Measurements from ENCODE around the gene LRRC26.

Gene LRRC26

DNA sequence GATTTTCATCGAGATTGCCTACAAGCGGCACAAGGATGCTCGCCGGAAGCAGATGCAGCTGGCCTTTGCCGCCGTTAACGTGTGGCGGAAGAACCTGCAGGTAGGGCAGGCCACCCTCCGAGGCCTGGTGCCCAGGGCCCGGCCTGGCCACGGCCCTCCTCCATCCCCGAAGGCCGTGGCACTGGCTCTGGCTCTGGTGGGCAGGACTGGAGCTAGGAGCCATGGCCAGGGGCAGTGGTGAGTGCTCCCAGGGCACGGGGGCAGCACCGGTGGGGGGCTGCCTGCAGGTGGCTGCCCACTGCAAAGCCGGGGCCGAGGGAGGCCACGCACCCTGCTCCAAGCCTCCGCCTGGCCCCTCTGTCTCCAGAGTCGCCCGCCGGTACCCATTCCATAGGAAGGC, 6.0 kb downstream of the LRRC26 start:
- ChIA-PET POLR2A (no interaction called here), CTCF (no interaction called here)
- DNase-seq (ENCODE audit: extremely low spot score), result no peak
- TF ChIP-seq BHLHE40 (IDR thresholded peaks at IDR 0.05; ENCODE audit: borderline replicate concordance) (no peak), TARDBP (IDR thresholded peaks at IDR 0.05) (no peak), FOXK2 (IDR thresholded peaks at IDR 0.05) (no peak)

DNA sequence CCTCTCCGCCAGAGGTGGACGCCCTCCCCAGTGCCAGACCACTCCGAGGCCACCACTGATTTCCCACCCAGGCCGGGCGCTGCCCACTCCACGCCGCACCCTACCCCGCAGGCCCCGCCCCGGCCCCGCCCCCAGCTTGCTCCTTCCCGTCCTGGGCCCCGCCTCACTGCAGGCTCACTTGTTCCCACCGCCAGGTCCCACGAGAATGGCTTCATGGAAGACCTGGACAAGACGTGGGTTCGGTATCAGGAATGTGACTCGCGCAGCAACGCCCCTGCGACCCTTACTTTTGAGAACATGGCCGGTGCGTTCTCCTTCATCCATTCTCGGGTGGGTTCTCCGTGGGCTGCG, 6.5 kb downstream of the LRRC26 start:
- TF ChIP-seq ELF4 (IDR thresholded peaks at IDR 0.05), result no peak
- TF ChIP-seq SUZ12 (IDR thresholded peaks at IDR 0.05), result no peak
- no peak for TF ChIP-seq ZNF384 (IDR thresholded peaks at IDR 0.05)
- no peak for TF ChIP-seq FOXA1 (IDR thresholded peaks at IDR 0.05)
- TF ChIP-seq SP1 (IDR thresholded peaks at IDR 0.05), result no peak
- no peak for TF ChIP-seq TARDBP (IDR thresholded peaks at IDR 0.05)
- TF ChIP-seq CTBP1 (IDR thresholded peaks at IDR 0.05; ENCODE audit: borderline replicate concordance), result no peak
- TF ChIP-seq, protein P1, sequence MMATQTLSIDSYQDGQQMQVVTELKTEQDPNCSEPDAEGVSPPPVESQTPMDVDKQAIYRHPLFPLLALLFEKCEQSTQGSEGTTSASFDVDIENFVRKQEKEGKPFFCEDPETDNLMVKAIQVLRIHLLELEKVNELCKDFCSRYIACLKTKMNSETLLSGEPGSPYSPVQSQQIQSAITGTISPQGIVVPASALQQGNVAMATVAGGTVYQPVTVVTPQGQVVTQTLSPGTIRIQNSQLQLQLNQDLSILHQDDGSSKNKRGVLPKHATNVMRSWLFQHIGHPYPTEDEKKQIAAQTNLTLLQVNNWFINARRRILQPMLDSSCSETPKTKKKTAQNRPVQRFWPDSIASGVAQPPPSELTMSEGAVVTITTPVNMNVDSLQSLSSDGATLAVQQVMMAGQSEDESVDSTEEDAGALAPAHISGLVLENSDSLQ (IDR thresholded peaks at IDR 0.05), result no peak
- TF ChIP-seq BHLHE40 (IDR thresholded peaks at IDR 0.05; ENCODE audit: borderline replicate concordance), result no peak
- TF ChIP-seq L3MBTL2 (conservative IDR thresholded peaks at IDR 0.05), result no peak
- no peak for TF ChIP-seq LEF1 (IDR thresholded peaks at IDR 0.05; ENCODE audit: borderline replicate concordance)
- TF ChIP-seq ARNT (IDR thresholded peaks at IDR 0.05), result no peak
- TF ChIP-seq FOXK2 (IDR thresholded peaks at IDR 0.05), result no peak
- CTCF ChIA-PET, result no interaction called here
- no peak for DNase-seq (ENCODE audit: extremely low spot score)
- POLR2A ChIA-PET, result interaction anchor here (0.9 kb wide), 1 partner anchor 34 kb away, joined by 4 read pairs; no protein-coding TSS in a partner anchor

DNA sequence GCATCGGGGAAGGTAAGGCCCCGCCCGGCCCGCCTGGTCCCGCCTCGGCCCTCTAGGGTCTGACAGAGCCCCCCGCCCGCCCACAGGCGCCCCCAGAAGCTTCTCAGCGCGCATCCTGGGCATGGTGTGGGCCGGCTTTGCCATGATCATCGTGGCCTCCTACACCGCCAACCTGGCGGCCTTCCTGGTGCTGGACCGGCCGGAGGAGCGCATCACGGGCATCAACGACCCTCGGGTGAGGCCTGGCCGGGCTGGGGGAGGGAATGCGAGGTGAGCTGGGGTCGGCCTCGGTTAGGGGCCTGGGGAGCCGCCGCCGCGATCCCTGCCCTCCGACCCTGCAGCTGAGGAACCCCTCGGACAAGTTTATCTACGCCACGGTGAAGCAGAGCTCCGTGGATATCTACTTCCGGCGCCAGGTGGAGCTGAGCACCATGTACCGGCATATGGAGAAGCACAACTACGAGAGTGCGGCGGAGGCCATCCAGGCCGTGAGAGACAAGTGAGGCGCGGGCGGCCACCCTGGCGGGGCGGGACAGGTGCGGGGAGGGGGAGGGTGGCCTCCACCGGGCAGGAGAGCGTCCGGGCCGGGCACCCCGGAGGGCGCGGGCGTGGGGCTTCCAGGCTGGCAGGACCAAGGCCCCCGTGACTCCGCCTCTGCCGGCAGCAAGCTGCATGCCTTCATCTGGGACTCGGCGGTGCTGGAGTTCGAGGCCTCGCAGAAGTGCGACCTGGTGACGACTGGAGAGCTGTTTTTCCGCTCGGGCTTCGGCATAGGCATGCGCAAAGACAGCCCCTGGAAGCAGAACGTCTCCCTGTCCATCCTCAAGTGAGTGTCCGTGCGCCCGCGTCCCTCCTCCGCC, 7.1 kb downstream of the LRRC26 start:
- CTCF ChIA-PET, result no interaction called here
- TF ChIP-seq LEF1 (IDR thresholded peaks at IDR 0.05; ENCODE audit: borderline replicate concordance), result no peak
- TF ChIP-seq FOXA1 (IDR thresholded peaks at IDR 0.05), result no peak
- TF ChIP-seq ELF4 (IDR thresholded peaks at IDR 0.05), result no peak
- no peak for TF ChIP-seq ZNF384 (IDR thresholded peaks at IDR 0.05)
- no peak for TF ChIP-seq FOXM1 (IDR thresholded peaks at IDR 0.05; ENCODE audit: borderline replicate concordance)
- TF ChIP-seq NFRKB (IDR thresholded peaks at IDR 0.05), result no peak
- TF ChIP-seq SP1 (IDR thresholded peaks at IDR 0.05), result no peak
- POLR2A ChIA-PET, result interaction anchor here (0.9 kb wide), 1 partner anchor 33 kb away, joined by 4 read pairs; no protein-coding TSS in a partner anchor
- DNase-seq (ENCODE audit: extremely low spot score), result no peak

DNA sequence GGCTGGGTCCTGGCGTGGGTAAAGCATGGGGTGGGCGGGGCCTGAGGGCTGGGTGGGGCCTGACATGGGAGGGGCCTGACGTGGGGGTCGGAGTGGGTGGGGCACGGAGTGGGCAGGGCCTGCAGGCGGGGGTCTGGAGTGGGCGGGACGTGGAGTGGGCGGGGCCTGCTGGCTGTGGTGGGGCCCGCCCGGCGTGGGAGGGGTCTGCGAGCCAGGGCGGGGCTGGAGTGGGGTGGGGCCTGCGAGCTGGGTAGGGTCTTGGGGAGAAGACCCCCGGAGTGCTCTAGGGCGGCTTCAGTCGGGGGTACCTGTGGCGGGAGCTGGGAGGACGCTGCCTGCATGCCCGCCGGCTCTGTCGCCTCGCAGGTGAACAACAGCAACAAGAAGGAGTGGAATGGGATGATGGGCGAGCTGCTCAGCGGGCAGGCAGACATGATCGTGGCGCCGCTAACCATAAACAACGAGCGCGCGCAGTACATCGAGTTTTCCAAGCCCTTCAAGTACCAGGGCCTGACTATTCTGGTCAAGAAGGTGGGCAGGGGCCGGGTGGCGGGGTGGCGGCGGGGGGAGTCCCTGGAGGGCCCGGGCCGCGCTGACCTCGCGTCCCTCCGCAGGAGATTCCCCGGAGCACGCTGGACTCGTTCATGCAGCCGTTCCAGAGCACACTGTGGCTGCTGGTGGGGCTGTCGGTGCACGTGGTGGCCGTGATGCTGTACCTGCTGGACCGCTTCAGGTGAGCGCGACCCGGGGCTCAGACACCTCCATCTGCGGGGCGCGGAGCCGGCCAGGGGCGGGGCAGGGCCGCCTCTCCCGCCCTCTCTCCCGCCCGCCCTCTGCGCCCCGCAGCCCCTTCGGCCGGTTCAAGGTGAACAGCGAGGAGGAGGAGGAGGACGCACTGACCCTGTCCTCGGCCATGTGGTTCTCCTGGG, 8.0 kb downstream of the LRRC26 start:
- DNase-seq (ENCODE audit: extremely low spot score), result peak; percentile 66
- POLR2A ChIA-PET, result no interaction called here
- CTCF ChIA-PET, result no interaction called here
- TF ChIP-seq ZNF384 (IDR thresholded peaks at IDR 0.05) (no peak), LEF1 (IDR thresholded peaks at IDR 0.05; ENCODE audit: borderline replicate concordance) (no peak), SUZ12 (IDR thresholded peaks at IDR 0.05) (no peak), BHLHE40 (IDR thresholded peaks at IDR 0.05; ENCODE audit: borderline replicate concordance) (no peak), FOXM1 (IDR thresholded peaks at IDR 0.05; ENCODE audit: borderline replicate concordance) (no peak), CTBP1 (IDR thresholded peaks at IDR 0.05; ENCODE audit: borderline replicate concordance) (no peak), TARDBP (IDR thresholded peaks at IDR 0.05) (no peak), ELF4 (IDR thresholded peaks at IDR 0.05) (no peak), HDGF (IDR thresholded peaks at IDR 0.05; ENCODE audit: borderline replicate concordance) (no peak), ARNT (IDR thresholded peaks at IDR 0.05) (no peak), FOXK2 (IDR thresholded peaks at IDR 0.05) (no peak), FOXA1 (IDR thresholded peaks at IDR 0.05) (no peak), L3MBTL2 (conservative IDR thresholded peaks at IDR 0.05) (no peak), NFRKB (IDR thresholded peaks at IDR 0.05) (no peak), SP1 (IDR thresholded peaks at IDR 0.05) (no peak)
- TF ChIP-seq, protein P1 (IDR thresholded peaks at IDR 0.05), result no peak

DNA sequence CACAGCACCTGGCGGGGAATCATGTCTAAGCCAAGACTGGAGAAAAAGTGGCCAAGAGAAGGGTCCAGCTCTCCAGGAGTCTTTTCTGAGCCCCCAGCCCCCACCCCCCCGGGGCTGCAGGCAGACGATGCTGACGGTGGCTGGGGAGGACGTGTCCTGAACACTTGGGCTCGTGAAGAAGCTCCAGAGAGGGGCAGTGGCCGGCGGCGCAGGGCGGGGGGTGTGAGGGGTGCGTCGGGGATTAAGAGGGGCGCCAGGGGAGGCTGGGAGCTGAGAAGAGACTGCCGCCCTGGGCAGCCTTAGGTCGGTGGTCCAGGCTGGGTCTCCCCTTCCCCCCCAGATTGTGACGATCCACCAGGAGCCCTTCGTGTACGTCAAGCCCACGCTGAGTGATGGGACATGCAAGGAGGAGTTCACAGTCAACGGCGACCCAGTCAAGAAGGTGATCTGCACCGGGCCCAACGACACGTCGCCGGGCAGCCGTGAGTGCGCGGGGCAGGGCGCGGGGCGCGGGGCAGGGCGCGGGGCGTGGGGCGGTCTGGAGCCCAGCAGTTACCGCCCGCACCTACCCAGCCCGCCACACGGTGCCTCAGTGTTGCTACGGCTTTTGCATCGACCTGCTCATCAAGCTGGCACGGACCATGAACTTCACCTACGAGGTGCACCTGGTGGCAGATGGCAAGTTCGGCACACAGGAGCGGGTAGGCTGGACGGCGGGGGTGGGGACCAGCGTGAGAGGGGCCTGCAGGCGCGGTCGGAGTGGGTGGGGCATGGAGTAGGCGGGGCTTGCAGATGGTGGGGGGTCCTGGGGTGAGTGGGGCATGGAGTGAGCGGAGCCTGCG, 8.9 kb downstream of the LRRC26 start:
- ChIA-PET POLR2A (no interaction called here), CTCF (no interaction called here)
- DNase-seq (ENCODE audit: extremely low spot score), result no peak
- TF ChIP-seq NFRKB (IDR thresholded peaks at IDR 0.05), result no peak
- TF ChIP-seq, protein P1 (IDR thresholded peaks at IDR 0.05), result no peak
- TF ChIP-seq CTBP1 (IDR thresholded peaks at IDR 0.05; ENCODE audit: borderline replicate concordance), result no peak
- TF ChIP-seq LEF1 (IDR thresholded peaks at IDR 0.05; ENCODE audit: borderline replicate concordance), result no peak
- no peak for TF ChIP-seq FOXA1 (IDR thresholded peaks at IDR 0.05)
- TF ChIP-seq FOXK2 (IDR thresholded peaks at IDR 0.05), result no peak
- TF ChIP-seq SUZ12 (IDR thresholded peaks at IDR 0.05), result no peak
- no peak for TF ChIP-seq TARDBP (IDR thresholded peaks at IDR 0.05)
- no peak for TF ChIP-seq HDGF (IDR thresholded peaks at IDR 0.05; ENCODE audit: borderline replicate concordance)
- TF ChIP-seq ZNF384 (IDR thresholded peaks at IDR 0.05), result no peak
- no peak for TF ChIP-seq L3MBTL2 (conservative IDR thresholded peaks at IDR 0.05)
- TF ChIP-seq FOXM1 (IDR thresholded peaks at IDR 0.05; ENCODE audit: borderline replicate concordance), result no peak
- no peak for TF ChIP-seq BHLHE40 (IDR thresholded peaks at IDR 0.05; ENCODE audit: borderline replicate concordance)
- no peak for TF ChIP-seq ARNT (IDR thresholded peaks at IDR 0.05)
